Measurements from ENCODE around the gene OPA1. TPM values are rescaled to one million over a fixed set of nuclear protein-coding genes. Genes with fewer than 3 reads are reported as not detected.

OPA1 gene
- total RNA-seq, 4 donors from 2014 or later, result 33.4 to 53.8 (median 37.9) TPM

- H3K36me3 ChIP-seq, result no peaks in the 10 kb centered on the region
- H3K27me3 ChIP-seq, result no peaks in the 10 kb centered on the region
- 34% methylated on average over 1 of the region's 1 CpG for WGBS
- H3K9me3 ChIP-seq, result no peaks in the 10 kb centered on the region
- TF ChIP-seq EP300 (IDR thresholded peaks at IDR 0.05) (no peak), POLR2AphosphoS5 (IDR thresholded peaks at IDR 0.05) (no peak), CTCF (IDR thresholded peaks at IDR 0.05) (no peak), POLR2A (IDR thresholded peaks at IDR 0.05) (no peak)
- H3K4me1 ChIP-seq, result peaks cover 16% of the 10 kb centered on the region
- H3K27ac ChIP-seq, result no peak overlapping the region
- H3K4me3 ChIP-seq, result no peak overlapping the region
- DNase-seq (ENCODE audit: low spot score in 2 of 2), result no peak
These were observed 3.4 kb upstream of the OPA1 start for GRCh38 chr3:193589616-193590015.

- Histone ChIP-seq H3K4me3 (no peak overlapping the region), H3K36me3 (no peaks in the 10 kb centered on the region), H3K27me3 (no peaks in the 10 kb centered on the region), H3K9me3 (no peaks in the 10 kb centered on the region), H3K27ac (no peak overlapping the region), H3K4me1 (peaks cover 23% of the 10 kb centered on the region)
- TF ChIP-seq CTCF (IDR thresholded peaks at IDR 0.05), result no peak
- no peak for TF ChIP-seq POLR2A (IDR thresholded peaks at IDR 0.05)
- no peak for TF ChIP-seq POLR2AphosphoS5 (IDR thresholded peaks at IDR 0.05)
- no peak for TF ChIP-seq EP300 (IDR thresholded peaks at IDR 0.05)
- WGBS, result 63% methylated on average over 6 of the region's 6 CpGs
- DNase-seq (ENCODE audit: low spot score in 2 of 2), result no peak
These were observed 2.7 kb upstream of the OPA1 start for GRCh38 chr3:193590088-193590856.

GRCh38 chr3:193593668-193594030 is 641 bp downstream of the OPA1 start:
- Histone ChIP-seq H3K27me3 (no peaks in the 10 kb centered on the region), H3K9me3 (no peaks in the 10 kb centered on the region), H3K4me1 (peaks cover 30% of the 10 kb centered on the region), H3K36me3 (peaks cover 3% of the 10 kb centered on the region), H3K27ac (peak overlapping the region; percentile 87), H3K4me3 (peak overlapping the region; percentile 82)
- no peak for TF ChIP-seq CTCF (IDR thresholded peaks at IDR 0.05)
- no peak for DNase-seq (ENCODE audit: low spot score in 2 of 2)
- WGBS, result 0% methylated on average over 11 of the region's 11 CpGs

- WGBS, result 53% methylated on average over 1 of the region's 1 CpG
- Histone ChIP-seq H3K27ac (no peak overlapping the region), H3K4me1 (peaks cover 30% of the 10 kb centered on the region), H3K4me3 (no peak overlapping the region), H3K36me3 (peaks cover 3% of the 10 kb centered on the region), H3K27me3 (no peaks in the 10 kb centered on the region), H3K9me3 (no peaks in the 10 kb centered on the region)
- no peak for DNase-seq (ENCODE audit: low spot score in 2 of 2)
- TF ChIP-seq POLR2AphosphoS5 (IDR thresholded peaks at IDR 0.05) (no peak), EP300 (IDR thresholded peaks at IDR 0.05) (no peak), POLR2A (IDR thresholded peaks at IDR 0.05) (no peak), CTCF (IDR thresholded peaks at IDR 0.05) (no peak)
These were observed 2.1 kb downstream of the OPA1 start for GRCh38 chr3:193594946-193595689.

- DNase-seq (ENCODE audit: low spot score in 2 of 2), result no peak
- no peak overlapping the region for H3K4me3 ChIP-seq
- TF ChIP-seq POLR2A (IDR thresholded peaks at IDR 0.05) (no peak), EP300 (IDR thresholded peaks at IDR 0.05) (no peak), CTCF (IDR thresholded peaks at IDR 0.05) (no peak), POLR2AphosphoS5 (IDR thresholded peaks at IDR 0.05) (no peak)
- no peaks in the 10 kb centered on the region for H3K27me3 ChIP-seq
- H3K36me3 ChIP-seq, result peaks cover 3% of the 10 kb centered on the region
- H3K27ac ChIP-seq, result no peak overlapping the region
- H3K4me1 ChIP-seq, result peaks cover 30% of the 10 kb centered on the region
- no peaks in the 10 kb centered on the region for H3K9me3 ChIP-seq
- WGBS, result 93% methylated on average over 5 of the region's 5 CpGs
These were observed 3.0 kb downstream of the OPA1 start for GRCh38 chr3:193595939-193596487.

Measured in suprapubic skin (tissue), 4 donors.